GM12878 (cell line): ENCODE data around the gene TNFAIP8L1.

Experiments
- FOS ChIP-seq: IDR thresholded peaks from 3 replicates; pipeline ENCODE4 v1.6.1; 2011; ENCODE audit warnings: borderline replicate concordance; ENCODE audit not compliant: insufficient read length; ENCODE audit errors: extremely low read depth
- POLR2A ChIP-seq: IDR thresholded peaks from 2 replicates; pipeline ENCODE4 v1.6.1; 2011; ENCODE audit warnings: low read depth, mild to moderate bottlenecking, low read length
- POLR2AphosphoS5 ChIP-seq: IDR thresholded peaks from 2 replicates; pipeline ENCODE4 v1.6.1; 2011; ENCODE audit warnings: mild to moderate bottlenecking, low read length, inconsistent platforms
- RELA ChIP-seq: fragments of 450-650 bp; IDR thresholded peaks from 2 replicates; pipeline ENCODE4 v1.8.0; 2014; ENCODE audit warnings: borderline replicate concordance; ENCODE audit not compliant: partially characterized antibody
- TARDBP ChIP-seq: IDR thresholded peaks from 2 replicates; pipeline ENCODE4 v1.6.1; 2016; ENCODE audit warnings: borderline replicate concordance
- TCF7 ChIP-seq: IDR thresholded peaks from 2 replicates; pipeline ENCODE4 v1.6.1; 2014; ENCODE audit warnings: antibody characterized with exemption, borderline replicate concordance
- TF ChIP-seq, protein P1 (sequence below): fragments of 450-650 bp; IDR thresholded peaks from 2 replicates; pipeline ENCODE4 v1.6.1; 2016; ENCODE audit warnings: mild to moderate bottlenecking
- TF ChIP-seq, protein P2 (sequence below): fragments of 450-650 bp; IDR thresholded peaks from 2 replicates; pipeline ENCODE4 v1.6.1; 2018; ENCODE audit warnings: mild to moderate bottlenecking, low read depth, moderate library complexity; ENCODE audit not compliant: partially characterized antibody
- TF ChIP-seq, protein P3 (sequence below), 3 experiments: IDR thresholded peaks in 2 of 3; conservative IDR thresholded peaks in 1 of 3; 2 replicates each; pipeline ENCODE4 v1.5.1; 2011; ENCODE audit warnings: low read depth in 3 of 3, low read length in 3 of 3, mild to moderate bottlenecking in 3 of 3, control low read depth in 2 of 3, moderate library complexity in 2 of 3, inconsistent platforms in 1 of 3, mixed read lengths in 1 of 3; ENCODE audit not compliant: control insufficient read depth in 2 of 3, insufficient read depth in 1 of 3; ENCODE audit errors: extremely low read depth in 1 of 3
- TF ChIP-seq, protein P4 (sequence below): fragments of 450-650 bp; IDR thresholded peaks from 2 replicates; pipeline ENCODE4 v1.6.1; 2017; ENCODE audit warnings: mild to moderate bottlenecking

DNA sequence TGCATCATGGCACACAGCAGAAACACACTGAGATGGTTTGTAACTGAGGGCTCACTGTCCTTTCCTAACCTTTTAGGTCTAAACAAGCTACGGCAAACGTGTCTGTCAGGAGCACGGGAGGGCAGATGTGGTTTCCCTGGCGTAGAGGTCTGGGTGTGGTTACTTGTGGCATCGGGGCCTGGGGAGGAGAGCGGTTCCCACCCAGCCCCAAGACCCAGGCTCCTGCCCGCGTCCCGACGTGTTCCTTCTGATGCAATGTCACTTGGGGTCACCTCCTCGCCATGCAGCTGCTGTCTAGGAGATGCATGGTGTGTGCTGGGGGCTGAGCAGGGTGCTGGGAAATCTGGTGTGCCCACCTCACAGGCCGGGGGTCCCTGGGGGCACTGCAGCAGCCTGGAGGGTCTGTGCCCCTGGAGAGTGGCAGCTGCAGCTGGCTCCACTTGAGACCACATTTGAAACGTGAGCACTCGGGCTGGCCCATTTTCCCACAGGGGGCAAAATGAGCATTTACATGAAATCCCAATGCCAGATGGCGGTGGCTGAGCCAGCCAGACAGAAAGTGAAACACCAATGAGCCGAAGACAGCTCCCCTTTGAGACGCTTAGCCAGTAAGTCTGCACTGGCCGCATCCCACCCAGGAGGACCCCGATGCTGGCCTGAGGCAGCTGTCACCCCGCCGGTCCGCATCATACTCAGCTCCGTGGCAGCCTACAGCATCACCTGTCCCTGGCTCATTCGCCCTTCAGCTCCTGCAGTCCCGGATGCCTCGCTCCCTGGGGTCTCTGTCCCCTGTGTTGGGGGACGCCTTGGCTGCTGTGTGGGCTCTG is 53.1 kb downstream of the TNFAIP8L1 start:
- TF ChIP-seq RELA (no peak), POLR2AphosphoS5 (no peak), FOS (no peak), TCF7 (no peak), TARDBP (no peak), POLR2A (no peak)
- TF ChIP-seq, protein P1, sequence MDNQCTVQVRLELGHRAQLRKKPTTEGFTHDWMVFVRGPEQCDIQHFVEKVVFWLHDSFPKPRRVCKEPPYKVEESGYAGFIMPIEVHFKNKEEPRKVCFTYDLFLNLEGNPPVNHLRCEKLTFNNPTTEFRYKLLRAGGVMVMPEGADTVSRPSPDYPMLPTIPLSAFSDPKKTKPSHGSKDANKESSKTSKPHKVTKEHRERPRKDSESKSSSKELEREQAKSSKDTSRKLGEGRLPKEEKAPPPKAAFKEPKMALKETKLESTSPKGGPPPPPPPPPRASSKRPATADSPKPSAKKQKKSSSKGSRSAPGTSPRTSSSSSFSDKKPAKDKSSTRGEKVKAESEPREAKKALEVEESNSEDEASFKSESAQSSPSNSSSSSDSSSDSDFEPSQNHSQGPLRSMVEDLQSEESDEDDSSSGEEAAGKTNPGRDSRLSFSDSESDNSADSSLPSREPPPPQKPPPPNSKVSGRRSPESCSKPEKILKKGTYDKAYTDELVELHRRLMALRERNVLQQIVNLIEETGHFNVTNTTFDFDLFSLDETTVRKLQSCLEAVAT: no peak
- TF ChIP-seq, protein P2, sequence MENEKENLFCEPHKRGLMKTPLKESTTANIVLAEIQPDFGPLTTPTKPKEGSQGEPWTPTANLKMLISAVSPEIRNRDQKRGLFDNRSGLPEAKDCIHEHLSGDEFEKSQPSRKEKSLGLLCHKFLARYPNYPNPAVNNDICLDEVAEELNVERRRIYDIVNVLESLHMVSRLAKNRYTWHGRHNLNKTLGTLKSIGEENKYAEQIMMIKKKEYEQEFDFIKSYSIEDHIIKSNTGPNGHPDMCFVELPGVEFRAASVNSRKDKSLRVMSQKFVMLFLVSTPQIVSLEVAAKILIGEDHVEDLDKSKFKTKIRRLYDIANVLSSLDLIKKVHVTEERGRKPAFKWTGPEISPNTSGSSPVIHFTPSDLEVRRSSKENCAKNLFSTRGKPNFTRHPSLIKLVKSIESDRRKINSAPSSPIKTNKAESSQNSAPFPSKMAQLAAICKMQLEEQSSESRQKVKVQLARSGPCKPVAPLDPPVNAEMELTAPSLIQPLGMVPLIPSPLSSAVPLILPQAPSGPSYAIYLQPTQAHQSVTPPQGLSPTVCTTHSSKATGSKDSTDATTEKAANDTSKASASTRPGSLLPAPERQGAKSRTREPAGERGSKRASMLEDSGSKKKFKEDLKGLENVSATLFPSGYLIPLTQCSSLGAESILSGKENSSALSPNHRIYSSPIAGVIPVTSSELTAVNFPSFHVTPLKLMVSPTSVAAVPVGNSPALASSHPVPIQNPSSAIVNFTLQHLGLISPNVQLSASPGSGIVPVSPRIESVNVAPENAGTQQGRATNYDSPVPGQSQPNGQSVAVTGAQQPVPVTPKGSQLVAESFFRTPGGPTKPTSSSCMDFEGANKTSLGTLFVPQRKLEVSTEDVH: no peak
- TF ChIP-seq, protein P3, sequence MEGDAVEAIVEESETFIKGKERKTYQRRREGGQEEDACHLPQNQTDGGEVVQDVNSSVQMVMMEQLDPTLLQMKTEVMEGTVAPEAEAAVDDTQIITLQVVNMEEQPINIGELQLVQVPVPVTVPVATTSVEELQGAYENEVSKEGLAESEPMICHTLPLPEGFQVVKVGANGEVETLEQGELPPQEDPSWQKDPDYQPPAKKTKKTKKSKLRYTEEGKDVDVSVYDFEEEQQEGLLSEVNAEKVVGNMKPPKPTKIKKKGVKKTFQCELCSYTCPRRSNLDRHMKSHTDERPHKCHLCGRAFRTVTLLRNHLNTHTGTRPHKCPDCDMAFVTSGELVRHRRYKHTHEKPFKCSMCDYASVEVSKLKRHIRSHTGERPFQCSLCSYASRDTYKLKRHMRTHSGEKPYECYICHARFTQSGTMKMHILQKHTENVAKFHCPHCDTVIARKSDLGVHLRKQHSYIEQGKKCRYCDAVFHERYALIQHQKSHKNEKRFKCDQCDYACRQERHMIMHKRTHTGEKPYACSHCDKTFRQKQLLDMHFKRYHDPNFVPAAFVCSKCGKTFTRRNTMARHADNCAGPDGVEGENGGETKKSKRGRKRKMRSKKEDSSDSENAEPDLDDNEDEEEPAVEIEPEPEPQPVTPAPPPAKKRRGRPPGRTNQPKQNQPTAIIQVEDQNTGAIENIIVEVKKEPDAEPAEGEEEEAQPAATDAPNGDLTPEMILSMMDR (IDR thresholded peaks at IDR 0.05 in 2 of 3, conservative IDR thresholded peaks at IDR 0.05 in 1 of 3; ENCODE audit: control insufficient read depth in 2 of 3, extremely low read depth in 1 of 3, insufficient read depth in 1 of 3, low read depth in 3 of 3, low read length in 3 of 3): no peak
- TF ChIP-seq, protein P4, sequence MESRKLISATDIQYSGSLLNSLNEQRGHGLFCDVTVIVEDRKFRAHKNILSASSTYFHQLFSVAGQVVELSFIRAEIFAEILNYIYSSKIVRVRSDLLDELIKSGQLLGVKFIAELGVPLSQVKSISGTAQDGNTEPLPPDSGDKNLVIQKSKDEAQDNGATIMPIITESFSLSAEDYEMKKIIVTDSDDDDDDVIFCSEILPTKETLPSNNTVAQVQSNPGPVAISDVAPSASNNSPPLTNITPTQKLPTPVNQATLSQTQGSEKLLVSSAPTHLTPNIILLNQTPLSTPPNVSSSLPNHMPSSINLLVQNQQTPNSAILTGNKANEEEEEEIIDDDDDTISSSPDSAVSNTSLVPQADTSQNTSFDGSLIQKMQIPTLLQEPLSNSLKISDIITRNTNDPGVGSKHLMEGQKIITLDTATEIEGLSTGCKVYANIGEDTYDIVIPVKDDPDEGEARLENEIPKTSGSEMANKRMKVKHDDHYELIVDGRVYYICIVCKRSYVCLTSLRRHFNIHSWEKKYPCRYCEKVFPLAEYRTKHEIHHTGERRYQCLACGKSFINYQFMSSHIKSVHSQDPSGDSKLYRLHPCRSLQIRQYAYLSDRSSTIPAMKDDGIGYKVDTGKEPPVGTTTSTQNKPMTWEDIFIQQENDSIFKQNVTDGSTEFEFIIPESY: no peak
